ENCODE results near the gene MYLK2. TPM values are rescaled to one million over a fixed set of nuclear protein-coding genes. Genes with fewer than 3 reads are reported as not detected.
"Not testable (repeated sequence)": the region's sequence is repeated elsewhere in the genome, so short reads cannot be mapped to it uniquely, and the experiment has no call there.

Gene MYLK2
- total RNA-seq, 1 donor from 2014 or later = not detected

GRCh38 chr20:31827059-31827458, 7.9 kb downstream of the MYLK2 start:
- Histone ChIP-seq H3K4me3 (no peak overlapping the region), H3K4me1 (peaks cover 4% of the 10 kb centered on the region), H3K9me3 (no peaks in the 10 kb centered on the region), H3K36me3 (no peaks in the 10 kb centered on the region), H3K27ac (no peak overlapping the region), H3K27me3 (no peaks in the 10 kb centered on the region)
- ATAC-seq (peak; percentile 4), DNase-seq (peak; percentile 26)
- no peak for TF ChIP-seq CTCF (IDR thresholded peaks at IDR 0.05)
- intact Hi-C loops (cut with DNase I) = no loop called here

- ATAC-seq; H3K4me3 ChIP-seq; H3K27ac ChIP-seq; H3K27me3 ChIP-seq; H3K4me1 ChIP-seq; H3K36me3 ChIP-seq; intact Hi-C loops (cut with DNase I); H3K9me3 ChIP-seq: not testable (repeated sequence)
- DNase-seq = peak; percentile 37
Measured at GRCh38 chr20:31828016-31828415, 8.9 kb downstream of the MYLK2 start.

GRCh38 chr20:31829731-31830130, 10.6 kb downstream of the MYLK2 start:
- Histone ChIP-seq H3K27ac (no peak overlapping the region), H3K36me3 (no peaks in the 10 kb centered on the region), H3K4me1 (no peaks in the 10 kb centered on the region), H3K27me3 (no peaks in the 10 kb centered on the region), H3K9me3 (no peaks in the 10 kb centered on the region), H3K4me3 (no peak overlapping the region)
- no peak for TF ChIP-seq CTCF (IDR thresholded peaks at IDR 0.05)
- ATAC-seq (no peak), DNase-seq (no peak)
- intact Hi-C loops (cut with DNase I) = no loop called here

- no peaks in the 10 kb centered on the region for H3K9me3 ChIP-seq
- H3K4me1 ChIP-seq = no peaks in the 10 kb centered on the region
- no peak for ATAC-seq
- intact Hi-C loops (cut with DNase I) = no loop called here
- DNase-seq = no peak
- H3K4me3 ChIP-seq = no peak overlapping the region
- H3K27ac ChIP-seq = no peak overlapping the region
- TF ChIP-seq CTCF (IDR thresholded peaks at IDR 0.05) = no peak
- no peaks in the 10 kb centered on the region for H3K27me3 ChIP-seq
- H3K36me3 ChIP-seq = no peaks in the 10 kb centered on the region
Measured at GRCh38 chr20:31830406-31830981, 11.3 kb downstream of the MYLK2 start.

- DNase-seq = no peak
- intact Hi-C loops (cut with DNase I) = no loop called here
- no peak overlapping the region for H3K27ac ChIP-seq
- no peaks in the 10 kb centered on the region for H3K36me3 ChIP-seq
- H3K4me1 ChIP-seq = peaks cover 7% of the 10 kb centered on the region
- H3K4me3 ChIP-seq = no peak overlapping the region
- ATAC-seq = no peak
- TF ChIP-seq CTCF (IDR thresholded peaks at IDR 0.05) = no peak
- no peaks in the 10 kb centered on the region for H3K27me3 ChIP-seq
- no peaks in the 10 kb centered on the region for H3K9me3 ChIP-seq
Measured at GRCh38 chr20:31831211-31831610, 12.1 kb downstream of the MYLK2 start.

- intact Hi-C loops (cut with DNase I) = no loop called here
- no peak overlapping the region for H3K4me3 ChIP-seq
- DNase-seq (no peak), ATAC-seq (no peak)
- H3K27me3 ChIP-seq = no peaks in the 10 kb centered on the region
- H3K4me1 ChIP-seq = peaks cover 13% of the 10 kb centered on the region
- TF ChIP-seq CTCF (IDR thresholded peaks at IDR 0.05) = no peak
- no peak overlapping the region for H3K27ac ChIP-seq
- no peaks in the 10 kb centered on the region for H3K9me3 ChIP-seq
- no peaks in the 10 kb centered on the region for H3K36me3 ChIP-seq
Measured at GRCh38 chr20:31831771-31832306, 12.7 kb downstream of the MYLK2 start.
